MM.1S (cell line): ENCODE measurements around the gene SNRK.
A peak's percentile ranks its signal among the peaks of the same experiment; 100 is the strongest.

Source experiments
- DNase-seq: peaks from one replicate; pipeline ENCODE4 v3.0.0-alpha.2; 2015
- H2AFZ ChIP-seq: fragments of 300-600 bp; sonication (generic); 2 replicates; pipeline ENCODE4 v1.6.0; 2016; ENCODE audit warnings: antibody characterized with exemption, low read length
- H3F3A ChIP-seq: fragments of 300-600 bp; sonication (generic); 2 replicates; pipeline ENCODE4 v1.6.1; 2016; ENCODE audit warnings: mild to moderate bottlenecking, antibody characterized with exemption, low read length, moderate library complexity, mixed read lengths; ENCODE audit not compliant: insufficient read depth
- H3K27ac ChIP-seq: fragments of 300-600 bp; sonication (generic); 2 replicates; pipeline ENCODE4 v1.5.1; 2016; ENCODE audit warnings: mild to moderate bottlenecking, low read length
- H3K27me3 ChIP-seq: fragments of 300-600 bp; sonication (generic); replicated peaks from 2 replicates; pipeline ENCODE4 v1.6.0; 2016; ENCODE audit warnings: low read length; ENCODE audit not compliant: insufficient read depth
- H3K36me3 ChIP-seq: fragments of 300-600 bp; sonication (generic); replicated peaks from 2 replicates; pipeline ENCODE4 v1.6.1; 2016; ENCODE audit warnings: mild to moderate bottlenecking, low read length, mixed read lengths; ENCODE audit not compliant: insufficient read depth
- H3K4me1 ChIP-seq: fragments of 300-600 bp; sonication (generic); 2 replicates; pipeline ENCODE4 v1.6.1; 2016; ENCODE audit warnings: low read length, mixed read lengths
- H3K4me2 ChIP-seq: fragments of 300-600 bp; sonication (generic); 2 replicates; pipeline ENCODE4 v1.6.0; 2016; ENCODE audit warnings: low read depth, low read length
- H3K4me3 ChIP-seq: fragments of 300-600 bp; sonication (generic); 2 replicates; pipeline ENCODE4 v1.5.1; 2016; ENCODE audit warnings: low read length, mixed read lengths
- H3K79me2 ChIP-seq: fragments of 300-600 bp; sonication (generic); 2 replicates; pipeline ENCODE4 v1.6.1; 2016; ENCODE audit warnings: mixed run types, low read length, mixed read lengths
- H3K9ac ChIP-seq: fragments of 300-600 bp; sonication (generic); 2 replicates; pipeline ENCODE4 v1.6.1; 2016; ENCODE audit warnings: low read length, mixed read lengths
- H3K9me2 ChIP-seq: fragments of 300-600 bp; sonication (generic); replicated peaks from 2 replicates; pipeline ENCODE4 v1.6.1; 2016; ENCODE audit warnings: mild to moderate bottlenecking, low read length, mixed read lengths; ENCODE audit not compliant: insufficient read depth
- H3K9me3 ChIP-seq: fragments of 300-600 bp; sonication (generic); replicated peaks from 2 replicates; pipeline ENCODE4 v1.6.1; 2016; ENCODE audit warnings: mild to moderate bottlenecking, low read length, mixed read lengths; ENCODE audit not compliant: insufficient read depth
- H4K20me1 ChIP-seq: fragments of 300-600 bp; sonication (generic); 2 replicates; pipeline ENCODE4 v1.6.1; 2016; ENCODE audit warnings: mild to moderate bottlenecking, low read length, moderate library complexity, mixed read lengths; ENCODE audit not compliant: insufficient read depth
- EZH2 ChIP-seq: fragments of 300-600 bp; sonication (generic); optimal IDR thresholded peaks from 2 replicates; pipeline ENCODE3; 2017; ENCODE audit warnings: low read depth, mild to moderate bottlenecking, antibody characterized with exemption, low read length, mixed read lengths
- EZH2phosphoT487 ChIP-seq: fragments of 300-600 bp; sonication (generic); IDR thresholded peaks from 2 replicates; pipeline ENCODE4 v1.6.1; 2018; ENCODE audit warnings: antibody characterized with exemption, low read length
- TF ChIP-seq, protein P1 (sequence below): fragments of 300-600 bp; sonication (generic); IDR thresholded peaks from 2 replicates; pipeline ENCODE4 v1.5.1; 2016; ENCODE audit warnings: antibody characterized with exemption, low read length, mixed read lengths

The SNRK gene

DNA sequence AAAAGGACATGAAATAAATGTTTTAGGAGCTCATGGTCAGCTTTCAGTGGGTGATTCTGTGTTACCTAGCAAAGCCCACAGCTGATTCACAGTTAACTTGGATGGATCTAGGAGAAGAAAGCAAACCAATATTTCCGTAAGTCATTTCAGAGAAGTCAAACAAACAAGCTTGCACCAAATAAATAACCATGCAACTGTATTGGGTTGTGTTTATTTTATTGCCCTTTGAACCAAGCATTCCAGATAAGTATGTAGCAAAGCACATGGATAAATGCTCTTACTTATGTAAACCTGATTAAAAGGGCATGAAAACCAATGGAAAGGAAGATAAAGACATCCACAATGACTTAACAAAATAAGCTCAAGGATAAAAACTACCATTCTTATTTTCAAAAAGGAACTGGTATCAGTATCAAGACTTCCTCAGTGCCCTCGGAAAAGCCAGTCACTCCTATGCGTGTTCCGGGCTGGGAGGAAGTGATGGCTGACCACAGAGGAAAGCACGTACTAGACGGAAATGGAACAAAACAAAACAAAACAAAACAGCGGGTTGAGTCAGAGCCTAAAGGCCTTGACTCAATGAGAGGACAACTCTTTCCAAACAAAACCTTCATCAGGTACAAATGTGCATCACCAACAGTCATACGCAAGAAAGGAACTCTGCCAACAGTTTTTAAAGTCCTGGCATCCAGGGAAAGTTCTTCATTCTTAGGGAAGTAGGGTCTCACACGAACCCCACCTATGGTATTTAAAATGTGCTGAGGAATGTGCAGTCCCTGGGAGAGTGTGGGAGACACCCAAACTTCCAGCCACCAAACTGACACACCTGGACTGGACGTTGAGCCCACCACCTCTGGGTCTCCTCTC lies 103.3 kb downstream of the SNRK start:
- Histone ChIP-seq H3K9ac (no peak overlapping the region), H3K4me3 (peak overlapping the region; percentile 5; the same call in 1 of the 2 replicates), H3K27ac (peak overlapping the region; percentile 38; the same call in 1 of the 2 replicates), H3K4me1 (peaks cover 19% of the 10 kb centered on the region), H3K9me3 (no peaks in the 10 kb centered on the region), H2AFZ (peak overlapping the region; percentile 30; the same call in 1 of the 2 replicates), H3K36me3 (no peaks in the 10 kb centered on the region), H3K79me2 (no peaks in the 10 kb centered on the region), H3K4me2 (peak overlapping the region; percentile 44), H3K27me3 (no peaks in the 10 kb centered on the region), H3F3A (no peaks in the 10 kb centered on the region), H3K9me2 (no peaks in the 10 kb centered on the region), H4K20me1 (no peaks in the 10 kb centered on the region)
- peak; percentile 70 for DNase-seq
- TF ChIP-seq, protein P1, sequence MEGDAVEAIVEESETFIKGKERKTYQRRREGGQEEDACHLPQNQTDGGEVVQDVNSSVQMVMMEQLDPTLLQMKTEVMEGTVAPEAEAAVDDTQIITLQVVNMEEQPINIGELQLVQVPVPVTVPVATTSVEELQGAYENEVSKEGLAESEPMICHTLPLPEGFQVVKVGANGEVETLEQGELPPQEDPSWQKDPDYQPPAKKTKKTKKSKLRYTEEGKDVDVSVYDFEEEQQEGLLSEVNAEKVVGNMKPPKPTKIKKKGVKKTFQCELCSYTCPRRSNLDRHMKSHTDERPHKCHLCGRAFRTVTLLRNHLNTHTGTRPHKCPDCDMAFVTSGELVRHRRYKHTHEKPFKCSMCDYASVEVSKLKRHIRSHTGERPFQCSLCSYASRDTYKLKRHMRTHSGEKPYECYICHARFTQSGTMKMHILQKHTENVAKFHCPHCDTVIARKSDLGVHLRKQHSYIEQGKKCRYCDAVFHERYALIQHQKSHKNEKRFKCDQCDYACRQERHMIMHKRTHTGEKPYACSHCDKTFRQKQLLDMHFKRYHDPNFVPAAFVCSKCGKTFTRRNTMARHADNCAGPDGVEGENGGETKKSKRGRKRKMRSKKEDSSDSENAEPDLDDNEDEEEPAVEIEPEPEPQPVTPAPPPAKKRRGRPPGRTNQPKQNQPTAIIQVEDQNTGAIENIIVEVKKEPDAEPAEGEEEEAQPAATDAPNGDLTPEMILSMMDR: no peak
- no peak for TF ChIP-seq EZH2phosphoT487
- TF ChIP-seq EZH2: no peak

DNA sequence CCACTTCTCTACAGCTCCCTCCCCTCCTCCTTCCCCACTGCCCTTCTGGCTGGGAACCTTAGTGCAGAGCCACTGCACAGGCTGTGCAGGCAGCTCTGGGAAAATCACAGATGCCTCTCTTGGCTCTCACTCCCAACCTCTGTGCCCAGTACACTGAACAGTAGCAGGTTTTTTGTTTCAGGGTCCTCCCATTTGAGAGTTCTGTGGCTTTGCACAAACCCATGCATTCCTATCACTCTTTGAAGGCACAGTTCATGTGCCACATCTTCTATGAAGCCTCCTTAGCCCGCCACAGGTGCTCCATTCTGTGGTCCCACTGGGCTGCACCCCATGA lies 103.9 kb downstream of the SNRK start:
- H2AFZ ChIP-seq: peak overlapping the region; percentile 30; the same call in 1 of the 2 replicates
- H3K4me3 ChIP-seq: no peak overlapping the region
- no peaks in the 10 kb centered on the region for H3K79me2 ChIP-seq
- H3K27me3 ChIP-seq: no peaks in the 10 kb centered on the region
- H3K36me3 ChIP-seq: no peaks in the 10 kb centered on the region
- peak overlapping the region; percentile 44; the same call in 1 of the 2 replicates for H3K4me2 ChIP-seq
- no peak overlapping the region for H3K9ac ChIP-seq
- H3K4me1 ChIP-seq: peaks cover 19% of the 10 kb centered on the region
- H3K9me3 ChIP-seq: no peaks in the 10 kb centered on the region
- peak overlapping the region; percentile 32; the same call in 1 of the 2 replicates for H3K27ac ChIP-seq
- H4K20me1 ChIP-seq: no peaks in the 10 kb centered on the region
- no peaks in the 10 kb centered on the region for H3F3A ChIP-seq
- no peak for TF ChIP-seq EZH2phosphoT487
- no peaks in the 10 kb centered on the region for H3K9me2 ChIP-seq
- no peak for DNase-seq

DNA sequence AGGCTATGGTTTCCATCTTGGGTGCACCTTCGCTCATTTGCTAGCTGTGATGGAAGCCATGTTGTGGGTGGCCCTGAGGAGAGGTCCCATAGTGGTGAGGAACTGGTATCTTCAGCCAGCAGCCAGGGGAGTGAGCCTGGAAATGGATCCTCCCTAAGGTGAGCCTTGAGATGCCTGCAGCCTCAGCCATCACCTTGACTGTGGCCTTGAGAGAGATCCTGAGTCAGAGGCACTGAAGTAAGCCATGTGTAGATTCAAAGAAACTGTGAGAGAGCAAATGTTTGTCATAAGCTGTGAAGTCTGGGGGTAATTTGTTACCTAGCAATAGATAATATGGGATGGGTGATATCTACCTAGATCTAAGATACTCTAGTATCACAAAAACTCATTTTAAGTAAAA lies 105.3 kb downstream of the SNRK start:
- DNase-seq: no peak
- no peak overlapping the region for H3K4me2 ChIP-seq
- no peaks in the 10 kb centered on the region for H3F3A ChIP-seq
- no peaks in the 10 kb centered on the region for H3K79me2 ChIP-seq
- TF ChIP-seq EZH2phosphoT487 (no peak), EZH2 (no peak)
- TF ChIP-seq, protein P1: no peak
- no peaks in the 10 kb centered on the region for H3K36me3 ChIP-seq
- no peak overlapping the region for H3K9ac ChIP-seq
- H3K4me3 ChIP-seq: no peak overlapping the region
- no peaks in the 10 kb centered on the region for H3K9me3 ChIP-seq
- H2AFZ ChIP-seq: no peak overlapping the region
- H3K4me1 ChIP-seq: peaks cover 19% of the 10 kb centered on the region
- no peak overlapping the region for H3K27ac ChIP-seq
- no peaks in the 10 kb centered on the region for H4K20me1 ChIP-seq
- no peaks in the 10 kb centered on the region for H3K27me3 ChIP-seq
- H3K9me2 ChIP-seq: no peaks in the 10 kb centered on the region

DNA sequence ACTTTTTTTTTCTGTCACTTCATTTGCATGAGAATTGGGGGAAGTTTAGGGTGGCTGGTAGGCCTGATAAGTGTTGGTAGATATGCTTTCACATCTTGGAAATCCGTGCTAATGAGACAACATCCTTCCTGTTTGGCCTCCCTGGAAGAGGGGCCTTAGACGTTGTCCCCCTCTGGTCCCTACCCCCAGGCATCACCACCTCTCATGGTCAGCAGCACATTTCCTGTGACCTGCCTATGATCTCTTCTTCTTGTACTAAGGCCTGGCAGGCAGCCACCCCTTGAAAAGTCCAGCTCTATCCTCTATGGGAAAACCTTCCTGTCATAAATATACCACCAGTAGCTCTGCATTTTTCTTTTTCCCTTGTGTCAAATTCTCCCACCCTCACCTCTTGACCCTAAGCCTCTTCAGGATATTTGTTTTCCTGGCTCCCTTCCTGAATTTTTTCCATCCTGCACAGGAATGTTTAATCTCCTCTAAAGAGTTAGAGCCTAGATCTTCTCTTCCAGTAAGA lies 107.8 kb downstream of the SNRK start:
- H3K4me1 ChIP-seq: peaks cover 13% of the 10 kb centered on the region
- H3F3A ChIP-seq: no peaks in the 10 kb centered on the region
- H2AFZ ChIP-seq: no peak overlapping the region
- no peak overlapping the region for H3K4me3 ChIP-seq
- H3K9me3 ChIP-seq: no peaks in the 10 kb centered on the region
- no peak overlapping the region for H3K27ac ChIP-seq
- H3K9me2 ChIP-seq: no peaks in the 10 kb centered on the region
- TF ChIP-seq EZH2 (no peak), EZH2phosphoT487 (no peak)
- TF ChIP-seq, protein P1: no peak
- DNase-seq: no peak
- H4K20me1 ChIP-seq: no peaks in the 10 kb centered on the region
- no peak overlapping the region for H3K9ac ChIP-seq
- H3K79me2 ChIP-seq: no peaks in the 10 kb centered on the region
- no peak overlapping the region for H3K4me2 ChIP-seq
- H3K27me3 ChIP-seq: no peaks in the 10 kb centered on the region
- no peaks in the 10 kb centered on the region for H3K36me3 ChIP-seq
